WTC11 (cell line): ENCODE results near the gene IGFBP1. TPM values are rescaled to one million over a fixed set of nuclear protein-coding genes. Genes with fewer than 3 reads are reported as not detected.

ENCODE experiments used
- ATAC-seq: fragments of 200-7000 bp; cut with Tn5 transposase; 2 replicates; pipeline ENCODE4 v1.10.0; 2021; ENCODE audit warnings: mild to moderate bottlenecking, moderate library complexity
- CTCF ChIA-PET: fragments of 300-600 bp; sonication (Branson Sonifier 250); formaldehyde crosslinking; loops from one replicate; lab custom pipeline; 2021; ENCODE audit warnings: antibody characterized with exemption; lab: Charles Lee
- POLR2A ChIA-PET: fragments of 350-600 bp; sonication (Branson Sonifier 250); formaldehyde crosslinking; loops from one replicate; lab custom pipeline; 2021; ENCODE audit warnings: antibody characterized with exemption; lab: Charles Lee
- DNase-seq: peaks from one replicate; pipeline ENCODE4 v3.0.0; 2021; ENCODE audit warnings: low spot score
- H3K27ac Mint-ChIP-seq: 2 replicates; pipeline ENCODE4 v1.8.0; 2021; ENCODE audit warnings: mixed read lengths
- H3K27me3 Mint-ChIP-seq: 2 replicates; pipeline ENCODE4 v1.8.0; 2021; ENCODE audit warnings: low read depth, mild to moderate bottlenecking, moderate library complexity, mixed read lengths
- H3K36me3 Mint-ChIP-seq: 2 replicates; pipeline ENCODE4 v1.8.0; 2021; ENCODE audit warnings: mixed read lengths
- H3K4me1 Mint-ChIP-seq: 2 replicates; pipeline ENCODE4 v1.8.0; 2022; ENCODE audit warnings: mixed read lengths
- H3K4me3 Mint-ChIP-seq: 2 replicates; pipeline ENCODE4 v1.8.0; 2021; ENCODE audit warnings: mild to moderate bottlenecking, moderate library complexity, mixed read lengths
- H3K9me3 Mint-ChIP-seq: 2 replicates; pipeline ENCODE4 v1.8.0; 2021; ENCODE audit warnings: mixed read lengths
- AFF4 ChIP-seq: sonication (generic); formaldehyde crosslinking; IDR thresholded peaks from 2 replicates; pipeline ENCODE4 v1.8.1; 2023; ENCODE audit warnings: mild to moderate bottlenecking, missing genetic modification reagents, borderline replicate concordance
- ARID4B ChIP-seq: sonication (generic); formaldehyde crosslinking; IDR thresholded peaks from 2 replicates; pipeline ENCODE4 v1.8.0; 2023; ENCODE audit warnings: missing genetic modification reagents, mild to moderate bottlenecking, borderline replicate concordance
- CBFB ChIP-seq: sonication (generic); formaldehyde crosslinking; IDR thresholded peaks from 2 replicates; pipeline ENCODE4 v1.8.1; 2022; ENCODE audit warnings: mild to moderate bottlenecking, low read depth, missing genetic modification reagents
- CREB1 ChIP-seq: sonication (generic); formaldehyde crosslinking; IDR thresholded peaks from 2 replicates; pipeline ENCODE4 v1.8.0; 2023; ENCODE audit warnings: mild to moderate bottlenecking, missing genetic modification reagents
- GTF2I ChIP-seq: fragments of 250-450 bp; sonication (Bioruptor Pico); conservative IDR thresholded peaks from 2 replicates; pipeline ENCODE4 v1.4.0; 2021; ENCODE audit warnings: mild to moderate bottlenecking
- HMGXB4 ChIP-seq: sonication (generic); formaldehyde crosslinking; IDR thresholded peaks from 2 replicates; pipeline ENCODE4 v1.8.1; 2023; ENCODE audit warnings: mild to moderate bottlenecking, moderate library complexity, missing genetic modification reagents
- NR1H2 ChIP-seq: sonication (generic); formaldehyde crosslinking; IDR thresholded peaks from 2 replicates; pipeline ENCODE4 v1.9.0; 2021; ENCODE audit warnings: mild to moderate bottlenecking, moderate library complexity, missing genetic modification reagents
- NR3C1 ChIP-seq: sonication (generic); formaldehyde crosslinking; conservative IDR thresholded peaks from 2 replicates; pipeline ENCODE4 v1.8.1; 2023; ENCODE audit warnings: low read depth, mild to moderate bottlenecking, missing genetic modification reagents
- PRDM15 ChIP-seq: sonication (generic); formaldehyde crosslinking; IDR thresholded peaks from 2 replicates; pipeline ENCODE4 v1.8.0; 2022; ENCODE audit warnings: missing genetic modification reagents
- TEAD1 ChIP-seq: sonication (generic); formaldehyde crosslinking; IDR thresholded peaks from 2 replicates; pipeline ENCODE4 v1.8.0; 2022; ENCODE audit warnings: mild to moderate bottlenecking, missing genetic modification reagents
- TP53 ChIP-seq: sonication (generic); formaldehyde crosslinking; IDR thresholded peaks from 2 replicates; pipeline ENCODE4 v1.8.1; 2023; ENCODE audit warnings: mild to moderate bottlenecking, missing genetic modification reagents
- USF1 ChIP-seq: sonication (generic); formaldehyde crosslinking; IDR thresholded peaks from 2 replicates; pipeline ENCODE4 v1.8.0; 2022; ENCODE audit warnings: mild to moderate bottlenecking, missing genetic modification reagents
- ZNF219 ChIP-seq: sonication (generic); formaldehyde crosslinking; IDR thresholded peaks from 2 replicates; pipeline ENCODE4 v1.8.0; 2023; ENCODE audit warnings: missing genetic modification reagents, mild to moderate bottlenecking, borderline replicate concordance
- ZNF232 ChIP-seq: sonication (generic); formaldehyde crosslinking; IDR thresholded peaks from 2 replicates; pipeline ENCODE4 v1.8.0; 2022; ENCODE audit warnings: mild to moderate bottlenecking, missing genetic modification reagents
- total RNA-seq: library from RNA; stranded (reverse); gene quantifications from 3 replicates; pipeline ENCODE4 v1.2.3, GENCODE V29; 2021

IGFBP1 gene
- total RNA-seq, 1 experiment from 2014 or later, result 0.37 TPM

GRCh38 chr7:45911311-45911710 lies 23.0 kb downstream of the IGFBP1 start (continued):
- TF ChIP-seq HMGXB4, result no peak
- no peak for TF ChIP-seq PRDM15 (CRISPR knock-in tag)

GRCh38 chr7:45912972-45913371 lies 24.7 kb downstream of the IGFBP1 start:
- ATAC-seq (no peak), DNase-seq (no peak)
- H3K27ac Mint-ChIP-seq, result no peak overlapping the region
- ChIA-PET POLR2A (no interaction called here), CTCF (interaction anchor here (1.4 kb wide), 2 partner anchors 9 to 10 kb away, joined by 4 to 6 read pairs; no protein-coding TSS in a partner anchor)
- peaks cover 4% of the 10 kb centered on the region; the same call in 1 of the 2 replicates for H3K4me1 Mint-ChIP-seq
- TF ChIP-seq CREB1 (CRISPR knock-in tag) (no peak), PRDM15 (CRISPR knock-in tag) (no peak), AFF4 (CRISPR knock-in tag) (no peak), USF1 (CRISPR knock-in tag) (no peak), TP53 (no peak), ARID4B (CRISPR knock-in tag) (no peak), ZNF219 (CRISPR knock-in tag) (no peak), NR3C1 (CRISPR knock-in tag) (no peak), NR1H2 (CRISPR knock-in tag) (no peak), TEAD1 (CRISPR knock-in tag) (no peak), CBFB (CRISPR knock-in tag) (no peak), GTF2I (CRISPR knock-in tag) (no peak), ZNF232 (CRISPR knock-in tag) (no peak)
- no peaks in the 10 kb centered on the region for H3K36me3 Mint-ChIP-seq
- no peaks in the 10 kb centered on the region for H3K9me3 Mint-ChIP-seq
- H3K27me3 Mint-ChIP-seq, result peaks cover 6% of the 10 kb centered on the region
- H3K4me3 Mint-ChIP-seq, result no peak overlapping the region
